GM21576 (cell line): ENCODE measurements around the gene TOMM40L.

Experiments
- ATAC-seq: cut with Tn5 transposase; IDR thresholded peaks from one replicate; pipeline ENCODE4 v1.9.1; 2021; ENCODE audit warnings: mild to moderate bottlenecking, moderate library complexity; ENCODE audit not compliant: unreplicated experiment

The TOMM40L gene

DNA sequence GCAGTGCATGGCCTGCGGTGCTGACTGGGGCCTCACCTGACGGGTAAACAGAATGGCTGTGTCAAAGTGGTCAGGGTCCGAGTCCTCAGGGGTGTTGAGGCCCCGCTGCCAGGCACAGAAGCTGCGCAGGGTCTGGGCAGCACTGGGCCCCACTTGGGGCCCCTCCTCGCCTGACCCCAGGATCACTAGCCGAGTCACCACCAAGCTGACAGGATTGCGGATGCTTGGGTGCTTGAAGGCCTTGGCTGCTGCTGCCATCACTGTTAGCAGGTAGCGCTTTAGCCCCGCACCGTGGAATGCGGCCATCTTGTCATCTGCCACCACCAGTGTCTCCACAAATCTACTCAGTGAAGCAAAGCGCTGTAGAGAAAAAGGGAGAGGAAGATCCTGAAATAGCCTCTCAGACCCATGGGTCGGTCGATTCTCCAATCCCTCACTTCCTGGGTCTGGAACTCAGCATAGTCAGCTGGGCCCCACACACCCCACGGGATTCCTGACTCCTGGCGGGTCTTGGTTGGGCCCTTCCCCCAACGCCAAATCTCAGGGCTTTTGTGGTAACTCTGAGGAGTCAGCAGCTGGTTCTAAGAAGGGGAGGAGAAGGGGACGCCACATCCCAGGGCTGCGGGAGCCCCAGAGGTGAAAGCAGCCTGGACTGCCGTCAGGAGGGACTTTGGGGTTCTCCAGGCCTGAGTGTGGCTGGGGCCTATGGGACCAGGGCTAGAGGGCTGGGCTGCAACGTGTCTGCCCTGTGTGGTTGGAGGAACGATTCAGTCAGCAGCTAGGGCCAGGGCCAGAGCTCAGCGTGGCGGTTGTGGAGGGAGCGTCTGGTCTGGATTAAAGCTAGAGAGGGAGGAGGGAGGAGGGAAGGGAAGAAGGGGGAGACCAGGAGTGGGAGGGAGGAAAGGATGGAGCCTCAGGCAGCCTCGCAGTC lies 29.1 kb upstream of the TOMM40L start:
- ATAC-seq = no peak

DNA sequence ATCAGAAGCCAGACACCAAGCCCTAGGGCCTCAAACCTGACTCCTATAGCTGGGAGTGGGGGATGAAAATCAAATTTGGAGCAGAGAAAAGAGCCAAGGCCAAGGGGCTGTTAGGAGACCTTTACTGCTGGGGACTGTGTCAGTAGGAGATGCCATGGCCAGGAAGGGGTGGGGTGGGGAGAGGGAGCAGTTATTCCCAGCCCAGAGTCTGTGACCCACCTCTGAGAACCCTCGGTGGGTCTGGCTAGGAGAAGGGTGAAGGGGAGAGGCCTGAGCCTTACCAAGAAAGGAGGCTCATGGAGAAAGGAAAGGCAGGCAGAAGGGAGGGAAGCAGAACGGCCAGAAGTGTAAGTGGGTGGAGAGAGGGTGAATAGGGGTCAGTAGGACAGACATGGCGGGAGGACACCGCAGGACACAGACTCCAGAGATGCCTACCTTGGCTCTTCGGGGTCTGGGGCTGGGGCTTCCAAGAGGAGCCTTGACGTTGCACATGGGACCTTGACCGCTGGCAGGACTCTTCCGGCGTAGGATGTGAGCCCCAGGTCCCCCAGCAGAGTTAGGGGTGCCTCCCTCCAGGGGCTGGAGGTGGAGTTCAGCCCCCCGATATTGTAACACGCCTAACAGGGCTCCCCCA lies 28.2 kb upstream of the TOMM40L start:
- ATAC-seq = no peak

DNA sequence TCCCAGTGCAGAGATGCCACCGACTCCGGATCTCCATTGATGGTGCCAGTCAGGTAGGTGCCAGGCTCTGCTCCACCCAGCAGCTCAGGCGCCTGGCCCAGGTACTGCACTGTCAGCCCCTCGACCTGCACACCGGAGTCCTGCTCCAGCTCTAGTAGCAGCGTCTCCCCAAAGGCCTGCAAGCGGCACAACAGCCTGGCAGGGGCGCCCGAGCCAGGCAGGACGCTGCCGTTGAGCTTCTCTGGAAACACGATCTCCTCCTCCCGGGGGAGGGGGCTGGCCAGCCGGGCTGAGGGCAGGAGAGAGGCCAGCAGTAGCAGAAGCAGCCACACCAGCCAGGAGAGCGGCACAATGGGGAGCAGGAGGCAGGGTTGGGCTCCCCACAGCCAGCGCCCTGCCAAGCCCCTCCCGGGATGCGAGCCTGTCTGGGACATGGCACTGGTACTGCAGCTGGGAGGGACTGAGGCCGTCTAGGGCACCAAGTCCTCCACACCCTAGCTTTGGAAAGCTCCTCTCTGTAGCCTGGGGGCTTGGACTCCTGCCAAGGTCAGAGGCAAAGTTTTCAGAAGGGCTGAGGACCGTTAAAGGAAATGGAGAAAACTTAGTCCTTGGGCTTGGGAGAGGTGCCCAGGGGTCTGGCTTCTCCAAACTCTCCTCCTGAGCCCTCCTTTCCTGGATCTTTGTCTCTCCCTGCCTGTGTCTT lies 27.5 kb upstream of the TOMM40L start:
- no peak for ATAC-seq

DNA sequence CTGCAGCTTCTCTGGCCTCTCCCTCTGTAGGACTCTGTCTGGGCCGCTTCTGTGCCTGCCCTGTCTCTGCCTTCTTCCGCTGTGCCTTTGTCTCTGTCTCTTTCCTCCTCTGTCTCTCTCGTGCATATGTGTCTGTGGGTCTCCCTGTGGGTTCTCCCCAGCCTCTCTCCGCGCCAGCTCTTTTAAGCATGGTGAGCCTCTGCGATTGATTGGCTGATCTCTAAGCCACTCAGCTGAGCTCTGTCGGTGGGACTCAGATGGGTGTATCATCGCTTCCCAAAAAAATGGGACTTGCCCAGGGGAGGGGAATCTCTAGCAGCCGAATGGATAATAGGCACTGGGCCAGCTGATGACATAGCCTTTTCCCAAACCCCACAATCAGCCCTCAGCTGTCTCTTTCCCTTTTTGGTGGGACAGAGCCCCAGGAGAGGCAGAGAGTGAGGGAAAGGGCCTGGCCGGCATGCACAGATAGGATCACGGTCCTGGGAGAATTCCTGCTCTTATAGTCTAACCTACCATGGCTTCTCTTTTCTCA lies 26.9 kb upstream of the TOMM40L start, which contains the start of gene ADAMTS4:
ADAMTS4 (minus strand) TSS at position 158 of the 535 bp plus-strand sequence. CDS start 427 bp downstream, outside the sequence.
- no peak for ATAC-seq

DNA sequence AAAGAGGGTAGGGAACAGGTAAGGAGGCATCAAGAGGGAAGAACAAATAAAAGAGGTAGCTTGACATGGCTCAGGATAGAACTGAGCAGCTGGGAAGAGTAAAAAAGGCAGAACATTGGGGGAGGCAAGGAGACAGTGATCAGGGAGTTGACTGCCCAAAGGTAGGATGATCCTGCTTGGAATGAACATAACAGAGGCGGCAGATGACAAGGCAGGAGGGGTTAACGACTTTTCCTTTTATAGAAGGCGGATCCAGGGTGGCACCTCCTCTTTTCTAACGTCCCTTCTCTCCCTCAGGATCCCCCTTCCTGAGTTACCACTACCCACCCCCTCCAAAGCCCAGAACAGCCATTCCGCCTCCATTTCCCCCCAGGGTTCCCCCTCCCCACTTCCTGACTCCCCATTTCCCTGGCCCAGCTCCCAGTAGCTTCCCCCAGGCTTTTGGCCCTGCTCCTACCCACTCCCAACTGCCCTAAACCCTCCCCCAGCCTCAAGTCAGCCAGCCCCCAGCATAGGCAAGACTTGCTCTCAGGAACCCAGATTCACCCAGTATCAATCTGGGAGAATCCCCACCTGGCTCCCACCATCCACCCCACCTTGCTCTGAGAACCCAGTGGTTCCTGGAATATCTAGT lies 26.2 kb upstream of the TOMM40L start:
- ATAC-seq = no peak

DNA sequence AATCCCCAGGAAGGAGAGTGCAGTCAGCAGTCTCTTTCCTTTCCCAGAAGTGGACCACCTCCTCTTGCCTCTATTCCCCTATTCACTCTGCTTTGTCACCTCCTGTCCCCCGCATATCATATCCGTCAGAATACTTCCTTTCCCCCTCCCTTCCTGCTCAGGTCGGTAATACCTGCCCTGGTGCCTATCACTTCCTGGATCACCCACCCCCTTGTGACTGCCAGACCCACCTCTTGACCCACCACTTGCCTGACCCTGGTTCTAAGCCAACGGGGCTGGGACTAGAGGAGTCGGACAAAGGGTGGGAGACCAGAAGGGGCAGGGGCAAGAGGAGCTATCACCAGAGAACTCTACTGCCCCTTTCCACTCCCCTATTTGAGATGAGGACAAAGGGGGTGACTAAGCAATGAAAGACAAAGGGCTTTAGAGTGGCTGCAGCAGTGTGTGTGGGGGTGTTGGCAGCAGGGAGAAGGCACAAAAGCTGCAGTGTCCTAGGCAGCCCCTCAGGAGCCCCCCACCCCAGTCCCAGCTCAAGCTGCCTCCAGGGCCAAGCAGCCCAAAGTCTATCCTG lies 25.4 kb upstream of the TOMM40L start:
- no peak for ATAC-seq

DNA sequence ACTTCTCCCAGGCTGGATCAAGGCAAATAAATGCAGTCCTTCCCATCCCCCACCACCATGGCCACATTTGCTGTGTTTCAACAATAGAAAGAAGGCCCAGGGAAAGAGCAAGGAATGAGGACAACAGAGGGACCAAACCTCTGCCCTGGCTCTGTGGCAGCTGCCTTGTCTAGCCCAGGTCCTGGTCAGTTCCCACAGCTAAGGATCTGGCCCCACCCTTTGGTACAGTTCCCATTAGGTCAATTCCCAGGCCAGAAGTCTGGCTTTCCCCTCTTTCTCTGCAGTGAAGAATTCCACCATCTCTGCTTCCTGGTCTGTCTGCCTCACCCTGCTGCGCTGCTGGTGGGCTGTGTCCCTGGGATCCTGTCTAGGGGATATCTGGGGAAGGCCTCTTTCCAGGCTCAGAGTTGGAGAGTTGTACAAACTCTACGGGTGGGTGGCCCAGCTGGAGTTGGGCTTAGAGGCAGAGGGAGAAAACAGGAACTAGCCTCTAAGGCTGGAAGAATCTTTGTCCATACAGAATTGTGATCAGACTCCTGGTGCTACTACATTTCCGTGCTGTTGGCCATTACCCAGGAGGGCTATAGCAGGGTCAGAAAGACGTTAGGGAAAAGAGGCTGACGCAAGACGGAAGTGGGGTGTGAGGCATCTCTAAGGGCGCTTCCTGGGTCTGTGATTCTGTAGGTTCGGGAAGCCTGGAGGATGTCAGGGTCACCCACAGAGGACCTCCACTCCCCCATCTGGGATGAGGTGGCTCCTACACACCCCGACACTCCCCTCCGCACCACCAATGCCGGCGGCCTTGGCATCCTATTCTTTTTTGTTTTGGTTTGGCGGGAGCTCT lies 24.6 kb upstream of the TOMM40L start:
- ATAC-seq = no peak

DNA sequence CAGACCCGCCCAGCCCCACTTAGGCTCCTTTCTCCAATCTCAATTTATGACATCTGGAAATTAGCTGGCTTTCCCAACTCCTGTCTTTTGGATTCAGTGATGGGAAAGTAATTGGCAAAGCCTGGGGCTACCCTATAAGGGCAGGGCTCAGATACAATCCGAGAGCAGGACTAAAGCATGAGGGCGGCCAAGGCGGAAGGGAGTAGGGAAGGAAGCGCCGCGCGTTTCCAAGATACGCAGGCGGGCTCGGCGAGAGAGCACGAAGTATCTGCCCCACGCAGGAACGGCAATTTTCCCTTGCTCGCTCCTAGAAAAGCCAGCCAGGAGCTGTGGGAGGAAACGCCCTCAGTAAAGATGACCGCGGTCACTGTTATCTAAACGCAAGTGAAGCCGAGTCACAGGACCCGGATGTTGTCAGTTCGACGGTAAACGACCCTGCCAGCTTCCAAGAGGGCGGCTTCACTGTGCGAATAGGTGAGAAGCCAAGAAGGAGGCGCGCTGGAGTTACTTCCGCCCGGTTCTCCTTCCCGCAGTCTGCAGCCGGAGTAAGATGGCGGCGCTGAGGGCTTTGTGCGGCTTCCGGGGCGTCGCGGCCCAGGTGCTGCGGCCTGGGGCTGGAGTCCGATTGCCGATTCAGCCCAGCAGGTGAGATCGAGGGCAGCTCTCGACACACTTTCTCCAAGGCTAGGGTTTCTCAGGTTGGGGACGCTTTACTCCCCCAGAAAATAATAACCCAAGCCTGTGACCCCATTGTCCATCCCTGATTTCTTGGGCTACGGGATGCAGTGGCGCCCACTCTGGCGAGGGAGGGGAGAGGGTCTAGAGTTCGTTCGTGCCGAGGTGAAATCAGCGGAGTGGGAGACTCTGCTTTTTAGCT lies 23.8 kb upstream of the TOMM40L start, which contains the start of gene NDUFS2:
NDUFS2 (plus strand) TSS at position 532 of the 877 bp plus-strand sequence; CDS start at position 551, 19 bp downstream.
- ATAC-seq = peak; percentile 96

DNA sequence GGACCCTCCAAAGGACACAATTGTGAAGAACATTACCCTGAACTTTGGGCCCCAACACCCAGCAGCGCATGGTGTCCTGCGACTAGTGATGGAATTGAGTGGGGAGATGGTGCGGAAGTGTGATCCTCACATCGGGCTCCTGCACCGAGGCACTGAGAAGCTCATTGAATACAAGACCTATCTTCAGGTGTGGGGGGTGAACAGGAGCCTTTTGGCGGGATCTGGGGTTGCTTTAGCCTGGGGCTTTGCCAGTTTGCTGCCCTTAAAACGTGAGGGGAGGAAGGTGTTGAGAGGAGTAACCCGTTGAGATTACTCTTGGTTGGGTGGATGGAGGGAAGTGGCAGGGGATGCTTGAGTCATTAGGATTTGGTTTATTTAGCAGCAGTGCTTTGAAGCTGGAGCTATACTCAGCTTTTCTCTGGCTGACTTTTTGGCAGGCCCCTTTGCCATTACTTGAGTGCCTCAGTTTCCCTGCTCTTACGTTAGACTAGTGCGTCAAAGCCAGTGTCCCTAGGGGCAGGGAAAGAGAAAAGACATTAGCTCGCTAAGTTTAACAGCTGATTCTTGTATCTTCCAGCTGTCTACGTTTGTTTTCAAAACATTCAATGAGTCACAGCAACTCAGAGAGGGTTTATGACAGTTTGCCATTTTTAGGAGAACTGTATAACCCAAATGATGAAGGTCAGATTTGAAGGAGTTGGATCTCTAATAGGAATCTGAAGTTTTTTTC lies 19.3 kb upstream of the TOMM40L start:
- no peak for ATAC-seq

DNA sequence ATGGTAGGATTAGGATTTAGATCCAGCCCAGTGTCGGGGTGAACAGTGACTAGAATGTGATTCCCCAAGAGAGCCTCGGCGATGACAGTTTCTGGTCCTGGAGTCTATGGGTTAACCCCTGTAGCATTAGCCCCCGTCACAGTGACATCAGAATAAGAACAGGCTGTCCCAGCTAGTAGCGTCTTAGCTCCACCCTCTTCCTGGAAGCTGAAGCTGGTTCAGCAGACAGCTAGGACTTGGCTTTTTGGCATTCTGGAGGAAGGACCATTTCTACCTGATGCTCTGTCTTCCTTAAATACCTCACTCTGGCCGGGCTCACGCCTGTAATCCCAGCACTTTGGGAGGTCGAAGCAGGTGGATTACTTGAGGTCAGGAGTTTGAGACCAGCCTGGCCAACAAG lies 18.7 kb upstream of the TOMM40L start:
- no peak for ATAC-seq

DNA sequence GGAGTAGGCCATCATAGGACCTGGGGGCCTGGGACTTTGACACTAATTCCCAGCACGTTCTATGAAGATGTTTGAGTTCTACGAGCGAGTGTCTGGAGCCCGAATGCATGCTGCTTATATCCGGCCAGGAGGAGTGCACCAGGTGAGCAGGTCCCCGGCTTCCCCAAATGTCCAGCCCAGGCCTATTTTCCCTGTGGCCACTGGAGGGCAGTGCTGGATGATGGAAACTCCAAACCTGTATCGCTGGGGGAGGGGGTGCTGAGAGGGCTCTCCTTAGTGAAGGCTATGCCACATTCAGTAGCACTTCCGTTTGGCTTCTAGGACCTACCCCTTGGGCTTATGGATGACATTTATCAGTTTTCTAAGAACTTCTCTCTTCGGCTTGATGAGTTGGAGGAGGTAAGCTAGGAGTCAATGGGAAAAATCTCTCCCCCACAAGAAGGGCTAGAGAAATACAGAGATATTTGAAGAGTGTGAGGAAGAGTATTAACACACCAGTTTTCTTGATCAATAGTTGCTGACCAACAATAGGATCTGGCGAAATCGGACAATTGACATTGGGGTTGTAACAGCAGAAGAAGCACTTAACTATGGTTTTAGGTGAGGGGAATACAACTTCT lies 16.0 kb upstream of the TOMM40L start:
- peak; percentile 66 for ATAC-seq

DNA sequence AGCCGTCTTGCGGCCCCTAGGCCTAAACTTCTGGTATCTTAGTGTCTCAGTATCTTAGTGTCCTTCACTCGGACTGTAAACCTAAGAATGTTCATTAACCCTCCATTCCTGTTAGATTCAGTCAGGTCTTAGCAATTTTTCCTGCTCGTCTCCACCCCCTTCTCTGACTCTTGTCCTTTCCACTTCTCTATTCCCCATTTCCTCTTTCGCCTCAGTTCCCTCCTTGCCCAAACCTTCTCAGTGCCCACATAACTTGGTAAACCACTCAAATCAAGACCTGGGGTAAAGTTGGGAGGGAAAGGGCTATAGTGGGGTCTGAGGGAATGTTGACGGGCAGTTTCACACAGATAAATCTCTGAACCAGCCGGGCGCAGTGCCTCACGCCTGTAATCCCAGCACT lies 11.5 kb upstream of the TOMM40L start:
- no peak for ATAC-seq

DNA sequence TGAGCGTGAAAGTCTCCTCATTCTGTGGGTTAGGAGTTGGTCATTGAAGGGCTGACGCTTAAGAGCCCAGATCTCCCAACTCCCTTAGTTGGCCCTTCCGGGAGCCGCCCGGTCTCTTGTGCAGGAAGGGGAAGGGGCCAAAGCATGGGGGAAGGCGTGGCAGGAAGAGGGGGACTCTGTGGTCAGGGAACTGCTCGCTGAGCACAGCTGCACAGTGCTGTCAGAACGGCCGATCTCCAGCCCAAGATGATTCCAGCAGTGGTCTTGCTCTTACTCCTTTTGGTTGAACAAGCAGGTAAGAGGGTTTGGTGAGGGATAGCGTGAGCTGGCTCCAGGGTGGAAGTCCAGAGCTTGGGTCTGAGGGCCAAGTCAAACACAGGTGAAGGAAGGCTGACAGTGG lies 10.8 kb upstream of the TOMM40L start, which contains the start of gene FCER1G:
FCER1G (plus strand) TSS at position 220 of the 400 bp plus-strand sequence; CDS start at position 247, 27 bp downstream.
- ATAC-seq = no peak

DNA sequence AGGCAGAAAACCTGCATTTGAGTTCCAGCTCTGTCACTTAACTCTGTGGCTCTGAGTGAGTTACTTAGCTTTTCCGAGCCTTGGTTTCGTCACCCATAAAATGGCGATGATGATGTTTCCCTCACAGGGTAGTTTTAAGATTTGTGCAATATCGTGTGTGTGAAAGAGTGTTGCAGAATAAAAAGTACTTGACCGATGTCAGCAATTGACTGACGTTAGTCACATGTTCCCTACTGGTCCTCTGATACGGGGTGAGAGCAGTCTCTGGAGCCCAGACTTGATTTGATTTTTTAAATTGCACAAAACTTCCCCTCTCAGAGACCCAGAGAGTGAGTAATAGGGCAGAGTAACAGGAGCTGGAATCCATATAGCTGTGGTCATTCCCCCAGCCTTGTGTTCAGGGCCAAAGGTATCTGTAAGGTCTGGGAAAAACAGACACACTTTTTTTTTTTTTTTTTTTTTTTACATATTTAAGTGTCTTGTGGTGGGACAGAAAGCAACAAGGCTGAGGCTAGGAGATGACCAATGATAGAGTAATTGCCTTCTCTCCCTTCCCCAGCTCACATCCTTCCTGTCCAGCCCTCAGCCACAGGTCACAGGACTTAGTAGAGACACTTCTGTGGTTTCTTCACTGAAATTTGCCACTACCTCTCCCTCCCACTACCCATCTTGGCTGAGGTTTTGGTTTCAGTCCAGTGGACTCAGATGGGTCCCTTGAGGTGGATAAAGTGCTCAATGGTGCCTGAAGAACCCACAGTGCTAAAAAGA lies 8.7 kb upstream of the TOMM40L start:
- ATAC-seq = peak; percentile 85

DNA sequence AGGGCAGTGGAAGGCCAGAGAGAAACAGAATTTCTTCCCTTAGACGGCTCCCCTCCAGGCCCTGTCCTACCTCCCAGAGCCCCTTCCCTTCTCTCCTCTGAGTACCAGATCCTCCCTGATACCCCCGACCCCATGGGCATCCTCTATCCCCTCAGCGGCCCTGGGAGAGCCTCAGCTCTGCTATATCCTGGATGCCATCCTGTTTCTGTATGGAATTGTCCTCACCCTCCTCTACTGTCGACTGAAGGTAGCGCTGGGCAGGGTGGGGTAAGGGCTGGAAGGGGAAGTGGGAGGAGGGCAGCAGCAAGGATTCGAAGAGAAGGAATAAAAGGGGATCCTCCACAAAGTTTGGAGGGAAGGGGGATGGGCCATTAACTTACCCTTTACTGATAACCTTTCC lies 8.0 kb upstream of the TOMM40L start:
- no peak for ATAC-seq

DNA sequence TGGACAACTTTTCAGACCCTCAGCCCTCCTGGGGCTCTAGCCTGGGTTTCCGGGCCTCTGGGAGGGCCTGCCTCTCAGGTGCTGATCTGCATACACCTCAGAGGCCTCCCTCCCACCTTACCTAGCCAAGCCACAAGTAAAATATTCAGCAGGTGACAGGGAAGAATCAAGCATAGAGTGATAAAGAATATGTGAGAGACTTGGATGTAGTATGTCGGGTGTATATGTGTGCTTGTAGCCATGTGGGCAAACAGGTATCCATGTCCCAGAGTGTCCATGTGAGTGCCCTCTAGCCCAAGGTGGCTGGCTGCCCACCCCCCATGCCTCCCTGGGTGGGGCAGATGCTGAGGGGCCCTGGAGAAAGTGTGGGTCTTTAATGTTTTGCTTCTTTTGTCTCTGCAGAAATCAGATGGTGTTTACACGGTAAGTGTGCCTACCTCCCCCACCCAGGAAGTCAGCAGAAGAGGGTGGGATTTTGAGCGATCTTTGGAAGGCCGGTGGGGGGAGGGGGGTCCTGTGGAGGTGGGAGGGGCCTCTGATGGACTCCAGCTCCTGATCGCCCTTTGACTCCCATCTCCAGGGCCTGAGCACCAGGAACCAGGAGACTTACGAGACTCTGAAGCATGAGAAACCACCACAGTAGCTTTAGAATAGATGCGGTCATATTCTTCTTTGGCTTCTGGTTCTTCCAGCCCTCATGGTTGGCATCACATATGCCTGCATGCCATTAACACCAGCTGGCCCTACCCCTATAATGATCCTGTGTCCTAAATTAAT lies 7.4 kb upstream of the TOMM40L start:
- no peak for ATAC-seq
